Measurements from ENCODE around the gene SLC25A22. TPM values are rescaled to one million over a fixed set of nuclear protein-coding genes. Genes with fewer than 3 reads are reported as not detected.
A peak's percentile ranks its signal among the peaks of the same experiment; 100 is the strongest.

Gene SLC25A22
- total and polyA plus RNA-seq, 4 donors: 10.6 to 38.2 (median 27.5) TPM

DNA sequence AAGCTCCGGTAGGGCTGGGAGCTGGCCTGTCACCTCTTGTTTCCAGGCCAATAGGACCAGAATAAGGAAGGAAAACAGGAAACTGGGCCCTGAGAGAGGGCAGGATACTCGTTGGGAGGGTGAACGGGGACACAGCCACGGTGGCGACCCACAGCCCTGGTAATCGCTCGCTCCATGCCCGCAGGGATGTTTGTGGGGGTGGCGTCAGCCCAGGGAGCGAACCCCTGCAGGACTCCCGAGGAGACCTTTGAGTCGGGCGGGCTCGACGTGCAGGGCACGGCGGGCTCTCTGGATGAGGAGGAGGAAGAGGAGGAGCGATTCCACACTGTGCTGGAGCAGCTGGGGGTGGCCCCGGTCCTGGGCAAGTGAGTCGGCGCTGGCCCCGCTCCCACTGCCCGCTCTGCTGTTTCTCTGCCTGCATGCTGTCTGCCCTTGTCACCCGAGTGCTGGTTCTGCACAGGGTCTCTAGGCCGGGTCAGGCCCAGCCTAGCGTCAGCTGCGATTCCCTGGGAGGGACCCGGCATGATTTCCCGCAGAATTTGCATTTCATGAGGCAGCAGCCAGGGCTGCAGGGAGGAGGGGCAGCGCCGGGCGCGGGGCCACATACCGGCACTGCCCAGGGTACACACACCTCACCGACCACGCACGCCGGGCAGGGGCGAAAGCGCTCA is 31.2 kb upstream of the SLC25A22 start:
- no peak for ATAC-seq (ENCODE audit: insufficient read depth, low FRiP score)
- Histone ChIP-seq H3K4me3 (no peak overlapping the region), H3K9ac (ENCODE audit: insufficient read depth in 1 of 2, low read length in 2 of 2) (no peak overlapping the region), H3K36me3 (ENCODE audit: control insufficient read depth in 4 of 4, insufficient read depth in 4 of 4, low read length in 4 of 4) (peaks cover 0 to 10% (median 1%) of the 10 kb centered on the region in 4 donors), H3K9me3 (ENCODE audit: control insufficient read depth in 4 of 4, insufficient read depth in 3 of 4, low read length in 3 of 4) (peaks cover 0 to 3% (median 0%) of the 10 kb centered on the region in 4 donors), H3K27ac (ENCODE audit: low read depth in 1 of 2, low read length in 1 of 2) (peak overlapping the region; percentile 75 to 77), H3K27me3 (ENCODE audit: control insufficient read depth in 3 of 3, insufficient read depth in 3 of 3, low read length in 2 of 3) (peaks cover 0 to 24% (median 19%) of the 10 kb centered on the region in 3 donors), H3K4me1 (ENCODE audit: control insufficient read depth in 5 of 5, insufficient read depth in 5 of 5, low read length in 5 of 5) (peaks cover 0 to 73% (median 35%) of the 10 kb centered on the region in 5 donors)
- no peak for TF ChIP-seq CTCF (IDR thresholded peaks at IDR 0.05; ENCODE audit: control extremely low read depth, extremely low read depth)
- WGBS, 2 donors: 5 to 9% methylated on average over 40 of the region's 40 CpGs
- peak in 2 of 3 donors; percentile 44 to 50 for DNase-seq

DNA sequence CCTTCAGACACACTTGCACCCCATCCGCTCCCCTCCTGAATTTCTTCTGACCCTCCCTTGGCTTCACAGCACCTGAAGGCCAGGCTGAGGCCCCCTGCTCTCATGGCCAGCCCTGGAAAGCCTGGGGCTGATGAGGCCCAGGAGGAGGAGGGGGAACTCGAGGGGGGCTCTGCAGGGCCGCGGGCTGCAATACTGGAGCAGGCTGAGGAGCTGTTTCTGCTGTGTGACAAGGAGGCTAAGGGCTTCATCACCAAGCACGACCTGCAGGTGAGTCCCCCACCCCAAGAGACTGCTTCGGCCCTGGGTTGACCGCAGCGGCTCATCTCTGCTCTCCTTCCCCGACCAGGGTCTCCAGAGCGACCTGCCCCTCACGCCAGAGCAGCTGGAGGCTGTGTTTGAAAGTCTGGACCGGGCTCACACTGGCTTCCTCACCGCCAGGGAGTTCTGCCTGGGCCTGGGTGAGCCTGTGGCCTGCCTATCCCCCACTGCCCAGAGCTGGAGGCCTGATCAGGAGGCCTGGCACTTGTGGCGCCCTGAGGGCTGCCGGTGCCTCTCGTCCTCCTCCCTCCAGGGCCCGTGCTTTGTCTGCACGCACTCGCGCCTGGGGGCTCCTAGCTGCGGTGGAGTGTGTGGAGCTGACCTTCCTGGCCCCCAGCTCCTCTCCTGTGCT is 30.6 kb upstream of the SLC25A22 start:
- Histone ChIP-seq H3K9me3 (ENCODE audit: control insufficient read depth in 4 of 4, insufficient read depth in 3 of 4, low read length in 3 of 4) (peaks cover 0 to 3% (median 0%) of the 10 kb centered on the region in 4 donors), H3K27ac (ENCODE audit: low read depth in 1 of 2, low read length in 1 of 2) (peak overlapping the region; percentile 75 to 84), H3K27me3 (ENCODE audit: control insufficient read depth in 3 of 3, insufficient read depth in 3 of 3, low read length in 2 of 3) (peaks cover 0 to 24% (median 19%) of the 10 kb centered on the region in 3 donors), H3K4me1 (ENCODE audit: control insufficient read depth in 5 of 5, insufficient read depth in 5 of 5, low read length in 5 of 5) (peaks cover 0 to 67% (median 35%) of the 10 kb centered on the region in 5 donors), H3K9ac (ENCODE audit: insufficient read depth in 1 of 2, low read length in 2 of 2) (no peak overlapping the region), H3K36me3 (ENCODE audit: control insufficient read depth in 4 of 4, insufficient read depth in 4 of 4, low read length in 4 of 4) (peaks cover 0 to 17% (median 1%) of the 10 kb centered on the region in 4 donors), H3K4me3 (no peak overlapping the region)
- TF ChIP-seq CTCF (IDR thresholded peaks at IDR 0.05; ENCODE audit: control extremely low read depth, extremely low read depth): no peak
- DNase-seq (no peak), ATAC-seq (ENCODE audit: insufficient read depth, low FRiP score) (no peak)
- 51 to 55% methylated on average over 21 of the region's 21 CpGs for WGBS, 2 donors

GRCh38 chr11:827897-828192 is 29.8 kb upstream of the SLC25A22 start, which contains the start of gene CRACR2B:
CRACR2B (plus strand) TSS chr11:827919; CDS start chr11:828608, 689 bp downstream.
- peak within 1 kb of the TSS; percentile 24 for H3K4me3 ChIP-seq
- H3K4me1 ChIP-seq (ENCODE audit: control insufficient read depth in 5 of 5, insufficient read depth in 5 of 5, low read length in 5 of 5): peaks cover 0 to 65% (median 35%) of the 10 kb centered on the region in 5 donors
- H3K36me3 ChIP-seq (ENCODE audit: control insufficient read depth in 4 of 4, insufficient read depth in 4 of 4, low read length in 4 of 4): peaks cover 0 to 22% (median 1%) of the 10 kb centered on the region in 4 donors
- ATAC-seq (ENCODE audit: insufficient read depth, low FRiP score): no peak
- no peak for DNase-seq
- 17 to 31% methylated on average over 5 of the region's 5 CpGs for WGBS, 2 donors
- no peak for TF ChIP-seq CTCF (IDR thresholded peaks at IDR 0.05; ENCODE audit: control extremely low read depth, extremely low read depth)
- H3K27me3 ChIP-seq (ENCODE audit: control insufficient read depth in 3 of 3, insufficient read depth in 3 of 3, low read length in 2 of 3): peaks cover 0 to 24% (median 19%) of the 10 kb centered on the region in 3 donors
- peaks cover 0 to 3% (median 0%) of the 10 kb centered on the region in 4 donors for H3K9me3 ChIP-seq (ENCODE audit: control insufficient read depth in 4 of 4, insufficient read depth in 3 of 4, low read length in 3 of 4)
- H3K9ac ChIP-seq (ENCODE audit: insufficient read depth in 1 of 2, low read length in 2 of 2): no peak within 1 kb of the TSS
- H3K27ac ChIP-seq (ENCODE audit: low read depth in 1 of 2, low read length in 1 of 2): peak within 1 kb of the TSS; percentile 75 to 84

Measured in lung (tissue), 12 donors.